SK-N-SH (cell line): ENCODE results near the gene CRACR2B. TPM values are rescaled to one million over a fixed set of nuclear protein-coding genes. Genes with fewer than 3 reads are reported as not detected.

Experiments used
- CTCF ChIA-PET: fragments of 300-600, 350-600 bp; formaldehyde crosslinking; extraction: SDS; loops from one replicate; lab custom pipeline; 2021; lab: Yijun Ruan, JAX
- POLR2A ChIA-PET: fragments of 350-600 bp; sonication (Branson Sonifier 250); formaldehyde crosslinking; extraction: SDS; loops from one replicate; lab custom pipeline; 2020; ENCODE audit warnings: antibody characterized with exemption, inconsistent platforms; lab: Yijun Ruan, JAX
- DNase-seq: peaks from one replicate; pipeline ENCODE4 v3.0.0; 2012
- H2AFZ ChIP-seq: fragments of 200-600 bp; sonication (generic); 2 replicates; pipeline ENCODE4 v1.8.1; 2016; ENCODE audit warnings: antibody characterized with exemption, mild to moderate bottlenecking, low read depth
- H3F3A ChIP-seq: fragments of 200-600 bp; sonication (generic); replicated peaks from 2 replicates; pipeline ENCODE3; 2016; ENCODE audit warnings: antibody characterized with exemption, mild to moderate bottlenecking; ENCODE audit not compliant: insufficient read depth
- H3K27ac ChIP-seq, 2 experiments: fragments of 200-500 bp in 1 of 2; fragments of 200-600 bp in 1 of 2; sonication (Bioruptor generic) in 1 of 2; sonication (generic), shearing (Covaris generic) in 1 of 2; 2 replicates each; pipeline versions ENCODE4 v1.5.1 to v1.6.1; 2014 to 2016; ENCODE audit warnings: low read depth in 2 of 2, inconsistent platforms in 1 of 2, low read length in 1 of 2, mild to moderate bottlenecking in 1 of 2, mixed read lengths in 1 of 2
- H3K27me3 ChIP-seq: fragments of 200-600 bp; sonication (generic), shearing (Covaris generic); 2 replicates; pipeline ENCODE4 v1.6.1; 2016; ENCODE audit warnings: mixed run types; ENCODE audit not compliant: insufficient read depth
- H3K36me3 ChIP-seq, 2 experiments: fragments of 200-500 bp in 1 of 2; fragments of 200-600 bp in 1 of 2; sonication (Bioruptor generic) in 1 of 2; sonication (generic) in 1 of 2; replicated peaks in 1 of 2; 2 replicates each; pipeline versions ENCODE3 to v1.5.1; 2014 to 2016; ENCODE audit warnings: low read length in 1 of 2, mild to moderate bottlenecking in 1 of 2; ENCODE audit not compliant: insufficient read depth in 2 of 2, control insufficient read depth in 1 of 2
- H3K4me1 ChIP-seq, 2 experiments: fragments of 200-500 bp in 1 of 2; fragments of 200-600 bp in 1 of 2; sonication (Bioruptor generic) in 1 of 2; sonication (generic), shearing (Covaris generic) in 1 of 2; 2 replicates each; pipeline versions ENCODE4 v1.5.1 to v1.6.1; 2014 to 2016; ENCODE audit warnings: low read depth in 1 of 2, low read length in 1 of 2, mixed run types in 1 of 2; ENCODE audit not compliant: insufficient read depth in 2 of 2, control insufficient read depth in 1 of 2
- H3K4me2 ChIP-seq: fragments of 200-600 bp; sonication (generic), shearing (Covaris generic); 2 replicates; pipeline ENCODE4 v1.6.1; 2017; ENCODE audit warnings: mixed run types
- H3K4me3 ChIP-seq, 2 experiments: fragments of 200-500 bp in 1 of 2; fragments of 200-600 bp in 1 of 2; sonication (Bioruptor generic) in 1 of 2; sonication (generic), shearing (Covaris generic) in 1 of 2; 2 replicates each; pipeline versions ENCODE4 v1.5.1 to v1.8.1; 2014 to 2016; ENCODE audit warnings: low read depth in 2 of 2, inconsistent platforms in 1 of 2, low read length in 1 of 2, mild to moderate bottlenecking in 1 of 2, mixed read lengths in 1 of 2, moderate library complexity in 1 of 2
- H3K79me2 ChIP-seq: fragments of 200-600 bp; sonication (generic); 2 replicates; pipeline ENCODE4 v1.8.1; 2017; ENCODE audit warnings: mild to moderate bottlenecking; ENCODE audit not compliant: insufficient read depth
- H3K9ac ChIP-seq: fragments of 200-600 bp; sonication (generic); 2 replicates; pipeline ENCODE4 v1.6.1; 2017; ENCODE audit warnings: mixed run types
- H3K9me2 ChIP-seq: fragments of 200-600 bp; sonication (generic); 2 replicates; pipeline ENCODE4 v1.6.1; 2017; ENCODE audit warnings: mixed run types
- H3K9me3 ChIP-seq: fragments of 200-600 bp; sonication (generic); 2 replicates; pipeline ENCODE4 v1.6.1; 2017; ENCODE audit warnings: mixed run types, mild to moderate bottlenecking, moderate library complexity
- H4K20me1 ChIP-seq: fragments of 200-600 bp; sonication (generic); 2 replicates; pipeline ENCODE4 v1.6.1; 2017; ENCODE audit warnings: mild to moderate bottlenecking, mixed run types; ENCODE audit not compliant: insufficient read depth
- CHD2 ChIP-seq: fragments of 150-350 bp; IDR thresholded peaks from 2 replicates; pipeline ENCODE4 v1.6.1; 2018; ENCODE audit warnings: low read length; ENCODE audit not compliant: partially characterized antibody
- EZH2phosphoT487 ChIP-seq: fragments of 200-600 bp; sonication (generic); IDR thresholded peaks from 2 replicates; pipeline ENCODE4 v1.6.1; 2017; ENCODE audit warnings: low read depth, mixed run types, mild to moderate bottlenecking, antibody characterized with exemption, moderate library complexity, borderline replicate concordance
- FOSL2 ChIP-seq: IDR thresholded peaks from 2 replicates; pipeline ENCODE4 v1.4.0; 2012; ENCODE audit warnings: low read depth, mild to moderate bottlenecking, moderate library complexity, borderline replicate concordance
- GABPA ChIP-seq: IDR thresholded peaks from 2 replicates; pipeline ENCODE4 v1.4.0; 2012; ENCODE audit warnings: low read depth, mild to moderate bottlenecking
- GATA2 ChIP-seq: sonication (generic); formaldehyde crosslinking; IDR thresholded peaks from 2 replicates; pipeline ENCODE4 v1.5.0; 2020; ENCODE audit warnings: mild to moderate bottlenecking, missing genetic modification reagents
- JUND ChIP-seq: IDR thresholded peaks from 2 replicates; pipeline ENCODE4 v1.4.0; 2012
- NFIC ChIP-seq: IDR thresholded peaks from 2 replicates; pipeline ENCODE4 v1.4.0; 2012; ENCODE audit warnings: borderline replicate concordance
- NRF1 ChIP-seq: IDR thresholded peaks from 2 replicates; pipeline ENCODE4 v1.6.1; 2012; ENCODE audit warnings: low read depth, mild to moderate bottlenecking, low read length
- POLR2AphosphoS5 ChIP-seq: IDR thresholded peaks from 2 replicates; pipeline ENCODE4 v1.6.1; 2012; ENCODE audit warnings: low read depth, low read length
- REST ChIP-seq: IDR thresholded peaks from 2 replicates; pipeline ENCODE4 v1.6.1; 2012; ENCODE audit warnings: mild to moderate bottlenecking, low read depth, low read length, moderate library complexity
- RXRA ChIP-seq: IDR thresholded peaks from 2 replicates; pipeline ENCODE4 v1.4.0; 2012; ENCODE audit warnings: low read depth, mild to moderate bottlenecking, borderline replicate concordance
- SIN3A ChIP-seq: IDR thresholded peaks from 2 replicates; pipeline ENCODE4 v1.6.1; 2012; ENCODE audit warnings: low read depth, mild to moderate bottlenecking, low read length, moderate library complexity, borderline replicate concordance
- SMC3 ChIP-seq: IDR thresholded peaks from 2 replicates; pipeline ENCODE4 v1.6.1; 2012; ENCODE audit warnings: low read depth, low read length, improper control_type of control experiment
- TAF1 ChIP-seq: IDR thresholded peaks from 2 replicates; pipeline ENCODE4 v1.6.1; 2012; ENCODE audit warnings: low read depth, mild to moderate bottlenecking, low read length, moderate library complexity, borderline replicate concordance
- TCF12 ChIP-seq: IDR thresholded peaks from 2 replicates; pipeline ENCODE4 v1.4.0; 2012
- TEAD4 ChIP-seq: IDR thresholded peaks from 2 replicates; pipeline ENCODE4 v1.4.0; 2012; ENCODE audit warnings: mild to moderate bottlenecking, borderline replicate concordance; ENCODE audit not compliant: insufficient read depth
- YY1 ChIP-seq: IDR thresholded peaks from 2 replicates; pipeline ENCODE4 v1.4.0; 2012; ENCODE audit warnings: low read depth, mild to moderate bottlenecking
- WGBS: methylation state at CpG from one replicate; pipeline ENCODE4 v1.1.6; 2017; ENCODE audit warnings: low lambda C conversion rate; 5-methylcytosine and 5-hydroxymethylcytosine counted together
- polyA plus RNA-seq, 3 experiments: library from polyadenylated mRNA; depleted of rRNA; stranded (reverse); fragments of >200 nt; gene quantifications; 2 replicates each; pipeline ENCODE4 v1.2.3, GENCODE V29; 2012
- TF ChIP-seq, protein P1 (sequence below): IDR thresholded peaks from 2 replicates; pipeline ENCODE4 v1.4.0; 2012; ENCODE audit warnings: low read depth, borderline replicate concordance

Gene CRACR2B
- polyA plus RNA-seq, 1 of the 3 experiments (the other 2 are of a cell fraction), result 1.1 TPM

DNA sequence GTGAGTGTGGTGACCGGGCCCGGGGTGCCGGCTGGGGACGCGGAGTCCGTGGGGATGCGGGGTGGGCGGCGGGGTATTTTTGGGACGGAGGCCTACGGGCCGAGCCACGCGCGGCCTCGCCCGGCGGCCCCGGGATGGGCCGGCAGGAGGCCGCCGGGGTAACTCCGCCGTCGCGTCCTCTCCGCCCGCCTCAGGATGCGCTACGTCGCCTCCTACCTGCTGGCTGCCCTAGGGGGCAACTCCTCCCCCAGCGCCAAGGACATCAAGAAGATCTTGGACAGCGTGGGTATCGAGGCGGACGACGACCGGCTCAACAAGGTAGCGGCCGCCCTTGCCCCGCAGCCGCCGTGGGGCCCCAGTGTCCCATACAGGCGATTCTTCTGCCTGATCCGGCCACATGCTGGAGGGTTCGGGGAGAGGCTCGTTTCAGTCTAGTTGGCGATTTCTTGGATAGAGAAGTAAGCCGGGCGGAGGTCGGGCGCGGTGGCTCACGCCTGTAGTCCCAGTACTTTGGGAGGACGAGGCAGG is 17.6 kb upstream of the CRACR2B start:
- Histone ChIP-seq H3K4me1 (peaks cover 8 to 19% of the 10 kb centered on the region in 2 experiments; a peak in 2 of 4 replicates), H3K36me3 (peaks cover 27 to 28% of the 10 kb centered on the region in 2 experiments), H3K27me3 (no peaks in the 10 kb centered on the region), H3K4me2 (peak overlapping the region; percentile 99), H3K4me3 (peak overlapping the region; percentile 81 to 97), H3K9me3 (no peaks in the 10 kb centered on the region), H2AFZ (no peak overlapping the region), H3K9ac (peak overlapping the region; percentile 97), H3K27ac (peak overlapping the region; percentile 97 to 98), H3K79me2 (peaks cover 68% of the 10 kb centered on the region), H3K9me2 (no peaks in the 10 kb centered on the region), H3F3A (peaks cover 42% of the 10 kb centered on the region), H4K20me1 (peaks cover 30% of the 10 kb centered on the region)
- CTCF ChIA-PET, result interaction anchor here (0.8 to 1.0 kb wide), 2 partner anchors 18 to 82 kb away, joined by 3 to 4 read pairs; no protein-coding TSS in a partner anchor
- POLR2A ChIA-PET, result interaction anchor here (0.7 to 2.2 kb wide), 8 partner anchors 9 to 50 kb away, joined by 4 to 34 read pairs (median 6); partner anchors contain the start of genes CD151, CEND1, PNPLA2 and TSPAN4
- no peak for DNase-seq
- TF ChIP-seq REST, result peak; percentile 41; the same call in 1 of the 2 replicates
- TF ChIP-seq TCF12, result no peak
- peak; percentile 2; the same call in 1 of the 2 replicates for TF ChIP-seq SIN3A
- 0% methylated on average over 8 of the region's 55 CpGs for WGBS

- peaks cover 58% of the 10 kb centered on the region for H3K79me2 ChIP-seq
- TF ChIP-seq NRF1 (no peak), EZH2phosphoT487 (no peak), TAF1 (no peak), GATA2 (CRISPR knock-in tag) (no peak), JUND (no peak), GABPA (no peak), NFIC (no peak), YY1 (no peak), TEAD4 (no peak), RXRA (no peak), CHD2 (no peak), SMC3 (no peak), FOSL2 (no peak), POLR2AphosphoS5 (peak; percentile 42)
- TF ChIP-seq, protein P1, sequence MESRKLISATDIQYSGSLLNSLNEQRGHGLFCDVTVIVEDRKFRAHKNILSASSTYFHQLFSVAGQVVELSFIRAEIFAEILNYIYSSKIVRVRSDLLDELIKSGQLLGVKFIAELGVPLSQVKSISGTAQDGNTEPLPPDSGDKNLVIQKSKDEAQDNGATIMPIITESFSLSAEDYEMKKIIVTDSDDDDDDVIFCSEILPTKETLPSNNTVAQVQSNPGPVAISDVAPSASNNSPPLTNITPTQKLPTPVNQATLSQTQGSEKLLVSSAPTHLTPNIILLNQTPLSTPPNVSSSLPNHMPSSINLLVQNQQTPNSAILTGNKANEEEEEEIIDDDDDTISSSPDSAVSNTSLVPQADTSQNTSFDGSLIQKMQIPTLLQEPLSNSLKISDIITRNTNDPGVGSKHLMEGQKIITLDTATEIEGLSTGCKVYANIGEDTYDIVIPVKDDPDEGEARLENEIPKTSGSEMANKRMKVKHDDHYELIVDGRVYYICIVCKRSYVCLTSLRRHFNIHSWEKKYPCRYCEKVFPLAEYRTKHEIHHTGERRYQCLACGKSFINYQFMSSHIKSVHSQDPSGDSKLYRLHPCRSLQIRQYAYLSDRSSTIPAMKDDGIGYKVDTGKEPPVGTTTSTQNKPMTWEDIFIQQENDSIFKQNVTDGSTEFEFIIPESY, result no peak
Measured at GRCh38 chr11:811446-812245, 16.1 kb upstream of the CRACR2B start.

More at GRCh38 chr11:811446-812245, 16.1 kb upstream of the CRACR2B start:
- peak overlapping the region in 1 of 2 experiments; percentile 19; a peak in 1 of 4 replicates for H3K27ac ChIP-seq
- no peak overlapping the region for H2AFZ ChIP-seq
- peak overlapping the region; percentile 81 to 97; a peak in 3 of 4 replicates for H3K4me3 ChIP-seq
- peaks cover 27 to 28% of the 10 kb centered on the region in 2 experiments for H3K36me3 ChIP-seq
- no peaks in the 10 kb centered on the region for H3K9me3 ChIP-seq
- ChIA-PET POLR2A (no interaction called here), CTCF (interaction anchor here (1.0 to 1.3 kb wide), 7 partner anchors 14 to 86 kb away, joined by 3 to 4 read pairs (median 3); partner anchors contain the start of genes POLR2L, SLC25A22 and TSPAN4)
- no peaks in the 10 kb centered on the region for H3K9me2 ChIP-seq
- no peaks in the 10 kb centered on the region for H3K27me3 ChIP-seq
- peak overlapping the region; percentile 97 for H3K9ac ChIP-seq
- H3F3A ChIP-seq, result peaks cover 37% of the 10 kb centered on the region
- H3K4me1 ChIP-seq, result peaks cover 8 to 19% of the 10 kb centered on the region in 2 experiments; a peak in 2 of 4 replicates
- 69% methylated on average over 9 of the region's 14 CpGs for WGBS
- DNase-seq, result no peak
- peak overlapping the region; percentile 99 for H3K4me2 ChIP-seq
- H4K20me1 ChIP-seq, result peaks cover 30% of the 10 kb centered on the region
